IPS DF 6.9 (cell line): ENCODE results near the gene CERT1.
"Not testable (repeated sequence)": the region's sequence is repeated elsewhere in the genome, so short reads cannot be mapped to it uniquely, and the experiment has no call there.

Experiments
- DNase-seq: peaks from one replicate; pipeline ENCODE4 v3.0.0-alpha.2; 2013; ENCODE audit warnings: low read depth, low spot score
- H3K27ac ChIP-seq: one replicate; pipeline ENCODE4 v1.5.1; 2013; ENCODE audit warnings: low read length, control low read depth
- H3K27me3 ChIP-seq: 2 replicates; pipeline ENCODE4 v1.6.1; 2013; ENCODE audit warnings: mild to moderate bottlenecking, low read length; ENCODE audit not compliant: control insufficient read depth, insufficient read depth
- H3K36me3 ChIP-seq: 2 replicates; pipeline ENCODE4 v1.6.1; 2013; ENCODE audit warnings: low read length; ENCODE audit not compliant: control insufficient read depth, insufficient read depth
- H3K4me1 ChIP-seq: 2 replicates; pipeline ENCODE4 v1.6.1; 2013; ENCODE audit warnings: low read length; ENCODE audit not compliant: control insufficient read depth, insufficient read depth
- H3K4me3 ChIP-seq: 2 replicates; pipeline ENCODE4 v1.5.1; 2013; ENCODE audit warnings: mild to moderate bottlenecking, low read length
- H3K9me3 ChIP-seq: 2 replicates; pipeline ENCODE4 v1.6.1; 2013; ENCODE audit warnings: low read length, inconsistent platforms; ENCODE audit not compliant: control insufficient read depth, insufficient read depth
- WGBS: extraction: QIAGEN DNeasy Blood & Tissue Kit; methylation state at CpG from one replicate; pipeline ENCODE4 v1.1.7; 2013; ENCODE audit warnings: mixed read lengths, missing lambda C conversion rate; ENCODE audit not compliant: insufficient read length, insufficient coverage; 5-methylcytosine and 5-hydroxymethylcytosine counted together

The CERT1 gene

DNA sequence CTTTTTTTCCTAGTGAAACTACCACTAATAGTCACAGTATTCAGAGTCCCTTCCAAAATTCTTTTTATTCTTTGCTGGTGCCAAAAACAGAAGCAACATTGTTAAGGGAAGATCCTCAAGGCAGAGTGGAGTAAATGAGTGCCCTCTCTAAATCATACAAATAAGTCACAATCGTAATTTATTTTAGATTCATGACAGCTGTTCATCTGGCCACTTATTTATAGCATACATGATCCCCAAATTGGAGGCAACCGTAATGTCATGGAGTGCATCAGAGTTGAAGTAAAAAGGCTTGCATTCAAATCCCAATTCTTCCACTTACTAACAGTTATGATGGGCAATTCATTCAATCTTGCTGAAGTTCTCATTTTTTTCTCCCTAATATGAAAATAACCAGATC is 33.7 kb upstream of the CERT1 start:
- H3K36me3 ChIP-seq, result no peaks in the 10 kb centered on the region
- no peaks in the 10 kb centered on the region for H3K27me3 ChIP-seq
- no peak overlapping the region for H3K27ac ChIP-seq
- no peaks in the 10 kb centered on the region for H3K9me3 ChIP-seq
- no peaks in the 10 kb centered on the region for H3K4me1 ChIP-seq
- WGBS, result no CpG with 5 or more reads among the region's 2 CpGs
- no peak overlapping the region for H3K4me3 ChIP-seq
- DNase-seq, result no peak

- H3K4me1 ChIP-seq, result peaks cover 5% of the 10 kb centered on the region
- no peaks in the 10 kb centered on the region for H3K9me3 ChIP-seq
- no peaks in the 10 kb centered on the region for H3K36me3 ChIP-seq
- WGBS, result no CpG with 5 or more reads among the region's 1 CpG
- no peak for DNase-seq
- H3K4me3 ChIP-seq, result no peak overlapping the region
- no peak overlapping the region for H3K27ac ChIP-seq
- H3K27me3 ChIP-seq, result no peaks in the 10 kb centered on the region
Observed at GRCh38 chr5:75538211-75538610, 26.8 kb upstream of the CERT1 start.

GRCh38 chr5:75536694-75537360 is 25.4 kb upstream of the CERT1 start:
- H3K4me1 ChIP-seq, result peaks cover 5% of the 10 kb centered on the region
- no peaks in the 10 kb centered on the region for H3K36me3 ChIP-seq
- no peak overlapping the region for H3K4me3 ChIP-seq
- WGBS, result no CpG with 5 or more reads among the region's 6 CpGs
- H3K9me3 ChIP-seq, result no peaks in the 10 kb centered on the region
- H3K27ac ChIP-seq, result no peak overlapping the region
- no peaks in the 10 kb centered on the region for H3K27me3 ChIP-seq
- no peak for DNase-seq

GRCh38 chr5:75536147-75536546 is 24.7 kb upstream of the CERT1 start:
- Histone ChIP-seq H3K4me1 (peaks cover 5% of the 10 kb centered on the region), H3K4me3 (no peak overlapping the region), H3K9me3 (no peaks in the 10 kb centered on the region), H3K27me3 (no peaks in the 10 kb centered on the region), H3K27ac (no peak overlapping the region), H3K36me3 (no peaks in the 10 kb centered on the region)
- WGBS, result no CpG with 5 or more reads among the region's 3 CpGs
- DNase-seq, result no peak

GRCh38 chr5:75534734-75535133 is 23.3 kb upstream of the CERT1 start:
- no peaks in the 10 kb centered on the region for H3K9me3 ChIP-seq
- H3K27me3 ChIP-seq, result no peaks in the 10 kb centered on the region
- no peaks in the 10 kb centered on the region for H3K36me3 ChIP-seq
- no peak overlapping the region for H3K27ac ChIP-seq
- no peak overlapping the region for H3K4me3 ChIP-seq
- H3K4me1 ChIP-seq, result peaks cover 5% of the 10 kb centered on the region
- WGBS, result no CpG with 5 or more reads among the region's 2 CpGs
- DNase-seq, result no peak

DNA sequence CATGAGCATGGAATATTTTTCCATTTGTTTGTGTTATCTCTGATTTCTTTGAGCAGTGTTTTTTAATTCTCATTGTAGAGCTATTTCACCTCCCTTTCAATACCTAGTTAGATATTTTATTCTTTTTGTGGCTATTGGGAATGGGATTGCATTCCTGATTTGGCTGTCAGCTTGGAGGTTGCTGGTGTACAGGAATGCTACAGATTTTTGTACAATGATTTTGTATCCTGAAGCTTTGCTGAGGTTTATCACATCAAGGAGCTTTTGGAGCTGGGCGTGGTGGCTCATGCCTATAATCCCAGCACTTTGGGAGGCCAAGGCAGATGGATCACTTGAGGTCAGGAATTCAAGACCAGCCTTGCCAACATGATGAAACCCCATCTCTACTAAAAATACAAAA is 22.3 kb upstream of the CERT1 start:
- not testable (repeated sequence) for H3K36me3 ChIP-seq, H3K27ac ChIP-seq, H3K4me3 ChIP-seq, H3K4me1 ChIP-seq, H3K27me3 ChIP-seq, H3K9me3 ChIP-seq, DNase-seq
- WGBS, result no CpG with 5 or more reads among the region's 1 CpG

- no peak overlapping the region for H3K4me3 ChIP-seq
- no CpG with 5 or more reads among the region's 2 CpGs for WGBS
- H3K36me3 ChIP-seq, result no peaks in the 10 kb centered on the region
- H3K9me3 ChIP-seq, result no peaks in the 10 kb centered on the region
- H3K27ac ChIP-seq, result no peak overlapping the region
- H3K27me3 ChIP-seq, result no peaks in the 10 kb centered on the region
- peaks cover 5% of the 10 kb centered on the region for H3K4me1 ChIP-seq
- DNase-seq, result no peak
Observed at GRCh38 chr5:75532190-75532589, 20.8 kb upstream of the CERT1 start.

GRCh38 chr5:75529185-75529584 is 17.8 kb upstream of the CERT1 start:
- no peaks in the 10 kb centered on the region for H3K27me3 ChIP-seq
- H3K27ac ChIP-seq, result no peak overlapping the region
- no peaks in the 10 kb centered on the region for H3K36me3 ChIP-seq
- DNase-seq, result no peak
- H3K4me3 ChIP-seq, result no peak overlapping the region
- no peaks in the 10 kb centered on the region for H3K4me1 ChIP-seq
- no peaks in the 10 kb centered on the region for H3K9me3 ChIP-seq

- no CpG with 5 or more reads among the region's 2 CpGs for WGBS
- Histone ChIP-seq H3K27me3 (no peaks in the 10 kb centered on the region), H3K4me3 (no peak overlapping the region), H3K9me3 (no peaks in the 10 kb centered on the region), H3K36me3 (no peaks in the 10 kb centered on the region), H3K27ac (no peak overlapping the region), H3K4me1 (no peaks in the 10 kb centered on the region)
- DNase-seq, result no peak
Observed at GRCh38 chr5:75526070-75526469, 14.6 kb upstream of the CERT1 start.

GRCh38 chr5:75525344-75525743 is 13.9 kb upstream of the CERT1 start:
- H3K4me1 ChIP-seq, result no peaks in the 10 kb centered on the region
- H3K36me3 ChIP-seq, result no peaks in the 10 kb centered on the region
- H3K9me3 ChIP-seq, result no peaks in the 10 kb centered on the region; the same call in 1 of the 2 replicates
- no CpG with 5 or more reads among the region's 1 CpG for WGBS
- no peaks in the 10 kb centered on the region for H3K27me3 ChIP-seq
- DNase-seq, result no peak
- H3K4me3 ChIP-seq, result no peak overlapping the region
- no peak overlapping the region for H3K27ac ChIP-seq

- WGBS, result no CpG with 5 or more reads among the region's 1 CpG
- DNase-seq, result no peak
- H3K9me3 ChIP-seq, result no peaks in the 10 kb centered on the region; the same call in 1 of the 2 replicates
- H3K4me1 ChIP-seq, result no peaks in the 10 kb centered on the region
- no peaks in the 10 kb centered on the region for H3K36me3 ChIP-seq
- no peak overlapping the region for H3K27ac ChIP-seq
- no peak overlapping the region for H3K4me3 ChIP-seq
- no peaks in the 10 kb centered on the region for H3K27me3 ChIP-seq
Observed at GRCh38 chr5:75524591-75524990, 13.2 kb upstream of the CERT1 start.
